HG02759 (cell line): ENCODE results near the gene CYREN.
A peak's percentile ranks its signal among the peaks of the same experiment; 100 is the strongest.
"Not testable (repeated sequence)": the region's sequence is repeated elsewhere in the genome, so short reads cannot be mapped to it uniquely, and the experiment has no call there.

Source experiments
- ATAC-seq: cut with Tn5 transposase; IDR thresholded peaks from one replicate; pipeline ENCODE4 v1.9.1; 2021; ENCODE audit warnings: mild to moderate bottlenecking, moderate library complexity; ENCODE audit not compliant: unreplicated experiment

The CYREN gene

DNA sequence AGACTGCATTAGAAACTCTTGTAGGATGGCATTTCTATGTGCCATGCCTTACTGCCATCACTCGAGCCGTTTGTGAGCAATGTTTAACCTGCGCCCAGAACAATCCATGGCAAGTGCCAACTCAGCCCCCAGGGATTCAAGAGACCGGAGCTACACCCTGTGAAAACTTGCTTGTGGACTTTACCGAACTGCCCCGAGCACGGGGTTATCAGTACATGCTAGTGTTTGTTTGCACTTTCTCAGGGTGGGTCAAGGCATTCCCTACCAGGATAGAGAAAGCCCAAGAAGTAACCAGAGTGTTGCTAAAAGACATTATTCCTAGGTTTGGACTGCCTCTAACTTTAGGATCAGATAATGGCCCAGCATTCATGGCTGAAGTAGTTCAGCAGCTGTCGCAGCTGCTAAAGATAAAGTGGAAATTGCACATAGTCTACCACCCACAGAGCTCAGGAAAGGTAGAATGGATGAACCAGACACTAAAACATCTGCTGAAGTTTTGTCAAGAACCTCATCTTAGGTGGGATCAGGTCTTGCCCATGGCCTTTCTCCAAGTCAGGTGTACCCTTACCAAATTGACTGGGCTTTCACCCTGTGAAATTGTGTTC is 8.9 kb upstream of the CYREN start:
- ATAC-seq = no peak

DNA sequence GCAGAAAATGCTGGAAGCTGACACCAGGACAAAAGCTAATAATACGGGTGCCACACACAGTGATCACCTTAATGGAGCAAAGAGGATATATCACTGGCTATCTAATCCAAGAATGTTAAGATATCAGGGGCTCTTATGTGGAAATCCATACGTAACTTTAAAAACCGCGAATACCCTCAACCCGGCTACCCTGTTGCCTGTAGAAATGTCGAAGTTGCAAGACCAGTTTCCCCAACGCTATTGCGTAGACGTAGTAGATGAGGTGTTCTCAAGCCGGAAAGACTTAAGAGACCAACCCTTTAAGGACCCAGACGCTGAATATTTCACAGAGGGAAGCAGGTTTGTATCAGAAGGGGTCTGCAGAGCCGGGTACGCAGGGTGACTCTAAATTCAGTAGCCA is 7.9 kb upstream of the CYREN start:
- ATAC-seq = no peak

DNA sequence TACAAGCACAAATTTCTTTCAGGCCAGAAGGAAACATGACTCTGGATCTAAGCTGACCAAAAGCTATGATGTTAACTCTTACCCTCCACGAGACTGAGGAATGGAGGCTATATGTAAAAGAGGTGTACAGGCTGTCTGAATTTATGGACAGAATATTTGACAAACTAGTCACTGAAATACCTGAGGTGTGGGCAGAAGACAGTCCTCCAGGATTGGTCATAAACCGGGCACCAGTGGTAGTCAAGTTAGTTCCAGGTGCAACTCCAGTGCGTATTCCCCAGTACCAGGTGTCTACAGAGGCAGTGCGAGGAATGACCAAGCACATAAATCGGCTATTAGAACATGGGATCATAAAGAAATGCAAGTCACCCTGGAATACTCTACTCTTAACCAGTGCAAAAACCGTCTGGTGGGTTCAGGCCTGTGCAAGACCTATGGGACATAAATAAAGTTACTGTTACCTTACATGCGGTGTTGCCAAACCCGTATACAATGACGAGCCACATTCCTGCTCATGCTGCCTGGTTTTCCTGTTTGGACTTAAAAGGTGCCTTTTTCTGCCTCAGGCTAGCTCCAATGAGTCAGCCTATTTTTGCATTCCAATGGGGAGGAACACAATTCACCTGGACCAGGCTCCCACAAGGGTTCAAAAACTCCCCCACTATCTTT is 6.7 kb upstream of the CYREN start:
- ATAC-seq = no peak

DNA sequence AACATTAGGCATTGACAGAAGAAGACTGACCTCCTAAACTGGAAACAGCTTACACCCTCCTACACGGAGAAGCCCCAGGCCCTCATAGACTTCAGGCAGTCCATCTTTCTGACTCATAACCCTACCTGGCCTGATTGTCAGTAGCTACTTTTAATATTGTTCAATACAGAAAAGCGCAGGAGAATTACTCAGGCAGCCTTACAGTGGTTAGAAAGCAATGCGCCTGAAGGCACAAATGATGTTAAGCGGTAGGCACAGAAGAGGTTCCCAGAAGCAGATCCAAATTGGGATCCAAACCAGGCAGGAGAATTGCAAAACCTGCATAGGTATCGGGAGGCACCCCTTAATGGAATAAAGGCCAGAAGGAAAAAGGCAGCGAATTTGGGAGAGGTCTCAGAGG is 5.4 kb upstream of the CYREN start:
- no peak for ATAC-seq

DNA sequence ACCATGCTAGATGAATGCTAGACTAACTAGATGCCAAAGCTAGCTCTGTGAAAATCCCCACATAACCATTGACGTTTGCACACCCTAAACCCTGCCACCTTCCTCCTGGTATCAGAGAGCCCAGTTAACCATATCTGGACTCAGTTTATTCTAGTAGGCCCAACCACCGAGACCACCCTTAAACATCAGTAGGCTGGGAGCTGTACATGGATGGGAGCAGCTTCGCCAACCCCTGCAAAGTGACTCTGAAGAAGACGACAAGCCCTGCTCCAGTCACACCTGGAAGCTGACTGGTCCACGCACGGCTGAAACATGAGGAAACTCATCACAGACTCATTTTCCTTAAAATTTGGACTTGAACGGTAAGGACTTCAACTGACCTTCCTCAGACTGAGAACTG is 4.4 kb upstream of the CYREN start:
- no peak for ATAC-seq

GRCh38 chr7:135173916-135174315 is 3.4 kb upstream of the CYREN start:
- not testable (repeated sequence) for ATAC-seq

- not testable (repeated sequence) for ATAC-seq
Observed at GRCh38 chr7:135171581-135172291, 1.2 kb upstream of the CYREN start.

DNA sequence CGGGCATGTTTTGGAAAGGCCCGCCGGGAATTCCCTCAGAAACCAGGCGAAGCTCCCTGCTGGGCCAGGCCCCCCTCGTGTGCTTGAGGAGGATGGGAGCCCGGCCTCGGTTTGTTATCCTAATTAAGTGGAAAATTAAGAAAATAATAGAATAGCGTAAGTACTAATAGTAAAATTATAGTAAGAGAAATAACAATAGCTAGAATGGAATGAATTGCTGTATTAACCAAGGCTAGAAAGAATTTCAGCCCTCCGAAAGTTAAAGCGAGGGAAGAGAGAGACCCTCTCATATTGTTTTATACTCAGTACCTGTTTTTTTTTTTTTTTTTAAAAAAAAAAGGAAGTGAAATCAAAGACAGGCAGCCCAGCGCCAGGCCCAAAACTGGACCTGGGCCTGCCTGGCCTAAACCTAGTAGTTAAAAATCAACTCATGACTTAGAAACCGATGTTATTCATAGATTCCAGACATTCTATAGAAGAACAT is 533 bp upstream of the CYREN start:
- peak; percentile 22 for ATAC-seq

GRCh38 chr7:135169964-135170273 is 588 bp downstream of the CYREN start:
- no peak for ATAC-seq

DNA sequence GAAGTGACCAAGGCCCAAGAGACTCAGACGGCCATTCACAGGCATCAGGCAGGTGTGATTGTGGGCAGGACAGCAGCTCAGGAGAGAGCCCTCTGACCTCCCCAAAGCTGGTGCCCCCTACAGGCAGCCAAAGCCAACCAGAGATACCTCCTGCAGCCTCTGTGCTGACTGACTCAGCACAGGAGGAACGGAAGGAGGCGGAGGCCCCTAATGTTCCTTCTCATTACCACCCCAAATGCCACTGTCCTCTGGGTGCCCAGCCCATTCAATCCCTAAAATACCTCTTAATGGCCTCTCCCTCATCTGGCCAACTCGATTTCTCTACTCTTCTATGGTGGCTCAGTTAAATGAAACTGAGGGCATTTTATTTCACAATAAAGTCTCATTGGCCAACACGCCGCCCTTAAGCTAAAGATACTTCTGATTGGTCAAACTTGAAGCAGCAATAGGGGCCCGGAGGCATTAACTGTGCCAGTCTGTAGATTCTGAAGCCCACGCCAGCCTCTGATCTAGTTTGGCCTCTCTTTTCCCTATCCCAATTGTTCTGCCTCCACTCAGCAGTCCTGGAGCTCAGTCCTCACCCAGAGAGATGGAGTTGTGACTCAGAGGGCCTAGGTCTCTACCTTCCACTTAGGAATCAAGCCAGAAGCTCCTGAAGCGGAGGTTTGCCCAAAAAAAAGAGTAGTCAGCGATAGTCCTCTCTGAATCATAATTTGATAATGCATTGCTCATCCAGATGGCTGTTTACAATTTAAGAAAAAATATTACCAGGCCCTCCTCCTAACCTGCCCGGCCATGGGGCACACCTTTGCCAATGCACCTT is 1.2 kb downstream of the CYREN start:
- ATAC-seq = peak; percentile 36

DNA sequence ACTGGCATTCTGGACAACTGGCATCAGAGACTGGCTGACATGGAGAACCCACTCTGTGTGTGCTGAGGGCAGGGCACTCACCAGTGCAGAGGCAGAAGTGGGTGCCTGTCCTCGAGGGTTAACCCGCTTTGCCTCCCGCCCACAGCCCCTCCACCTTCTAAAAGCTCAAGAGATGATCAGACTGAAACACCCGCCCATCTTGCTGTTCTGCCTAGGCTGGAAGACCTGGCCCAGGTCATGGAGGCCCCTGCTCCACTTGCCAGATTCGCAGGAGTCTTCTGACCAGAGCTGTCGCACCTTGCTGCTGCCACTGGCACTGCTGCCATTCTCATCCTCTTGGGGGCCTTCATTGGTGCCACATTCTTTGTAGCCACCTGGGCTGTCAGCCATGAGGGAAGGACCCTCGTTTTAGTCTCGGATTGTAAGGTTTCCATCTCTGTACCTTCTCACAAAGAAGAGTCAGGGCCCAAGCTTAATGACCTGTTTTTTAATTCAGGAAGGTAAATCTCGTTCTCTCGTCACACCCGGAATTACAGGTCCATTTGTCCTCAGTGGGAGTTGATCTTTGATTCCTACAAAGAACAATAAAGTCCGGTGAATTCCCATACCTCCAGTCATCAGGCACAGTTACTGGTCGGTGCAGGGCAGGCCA is 1.9 kb downstream of the CYREN start:
- no peak for ATAC-seq

DNA sequence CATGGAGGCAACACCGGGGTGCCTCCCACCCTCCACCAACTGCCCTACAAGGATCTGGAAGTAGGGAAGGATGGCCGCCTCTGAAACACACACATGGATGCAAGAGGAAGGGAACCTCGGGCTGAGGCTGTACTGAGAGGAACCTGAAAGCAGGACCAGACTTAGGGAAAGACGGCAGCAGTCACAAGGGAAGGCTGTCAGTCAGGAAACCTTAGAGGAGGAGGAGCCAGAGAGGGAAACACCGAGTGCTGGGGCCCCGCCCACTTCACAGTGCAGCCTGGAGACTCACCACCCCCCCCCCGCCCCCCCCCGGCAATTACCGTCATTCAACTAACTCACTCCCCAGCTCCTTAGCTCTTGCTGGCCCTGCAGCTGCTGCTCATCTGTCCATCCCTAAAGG is 2.5 kb downstream of the CYREN start:
- no peak for ATAC-seq

GRCh38 chr7:135167365-135167917 is 3.1 kb downstream of the CYREN start:
- ATAC-seq = no peak

DNA sequence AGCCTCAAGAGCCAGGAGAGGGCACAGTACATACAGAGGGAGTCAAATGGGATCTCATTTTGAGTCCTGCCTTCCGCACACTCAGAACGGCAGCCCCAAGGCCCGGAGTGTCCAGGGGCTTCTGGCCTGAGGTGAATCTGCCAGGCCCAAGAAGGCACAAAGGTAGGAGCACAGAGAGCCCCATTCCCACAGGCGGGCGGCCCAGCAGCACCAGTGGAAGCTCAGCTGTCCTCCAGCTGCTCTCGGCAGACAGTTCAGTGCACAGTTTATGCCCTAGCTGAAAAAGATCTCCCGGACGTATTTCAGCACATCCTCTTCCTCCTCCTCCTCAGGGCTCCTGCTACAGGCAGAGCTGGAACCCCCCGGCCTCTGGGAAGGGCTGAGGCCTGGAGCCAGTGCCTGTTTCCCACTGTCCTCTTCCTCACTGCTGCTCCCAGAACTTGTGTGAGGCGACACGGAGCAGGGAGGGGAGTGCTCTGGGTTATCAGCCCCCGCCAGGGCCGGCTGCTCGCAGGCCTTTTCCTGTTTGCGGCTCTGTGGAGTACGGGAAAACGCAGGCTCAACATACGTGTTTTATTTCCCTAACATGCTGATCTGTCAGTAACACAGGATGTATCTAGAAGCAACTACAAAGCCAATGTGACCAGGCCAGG is 4.0 kb downstream of the CYREN start:
- ATAC-seq = no peak

GRCh38 chr7:135165862-135166261 is 4.6 kb downstream of the CYREN start:
- no peak for ATAC-seq

GRCh38 chr7:135164357-135165061 is 6.0 kb downstream of the CYREN start:
- ATAC-seq = no peak

DNA sequence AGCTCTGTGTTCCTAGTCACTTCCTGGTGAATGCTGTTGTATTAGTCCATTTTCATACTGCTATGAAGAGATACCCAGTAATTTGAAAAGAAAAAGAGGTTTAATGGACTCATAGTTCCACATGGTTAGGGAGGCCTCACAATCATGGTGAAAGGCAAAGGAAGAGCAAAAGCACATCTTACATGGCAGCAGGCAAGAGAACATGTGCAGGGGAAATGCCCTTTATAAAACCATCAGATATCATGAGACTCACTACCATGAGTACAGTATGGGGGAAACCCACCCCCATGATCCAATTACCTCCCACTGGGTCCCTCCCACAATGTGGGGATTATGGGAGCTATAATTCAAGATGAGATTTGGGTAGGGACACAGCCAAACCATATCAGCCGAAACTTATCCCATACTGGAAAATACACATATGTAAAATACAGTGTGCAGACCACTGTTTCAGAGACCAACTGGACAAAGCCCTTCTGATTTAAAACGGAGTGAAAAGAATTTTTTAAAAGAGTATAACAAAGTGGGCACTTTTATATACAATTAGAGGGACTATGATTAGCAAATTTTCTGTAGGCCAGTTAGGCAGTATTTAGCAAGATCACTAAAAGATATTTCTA is 8.0 kb downstream of the CYREN start:
- ATAC-seq = no peak

DNA sequence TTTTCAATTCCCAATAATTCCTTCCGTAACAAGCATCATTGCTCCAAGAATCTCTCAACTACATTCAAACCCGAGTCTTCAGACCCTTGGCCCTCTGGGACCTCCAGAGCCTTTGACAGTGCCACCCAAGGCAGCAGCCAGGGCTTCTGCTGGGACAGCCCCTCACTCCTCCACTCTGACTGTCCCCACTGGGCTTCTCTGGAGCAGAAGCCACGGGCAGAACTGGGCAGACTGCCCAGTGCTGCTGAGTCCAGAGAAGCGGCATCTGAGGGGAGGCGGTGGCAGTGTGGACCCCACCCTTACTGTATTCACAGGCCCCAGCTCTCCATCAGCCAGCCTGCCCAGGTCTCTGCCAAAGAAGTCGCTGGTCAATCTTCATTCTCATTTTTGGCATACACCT is 8.8 kb downstream of the CYREN start:
- no peak for ATAC-seq
